Mesothelial cell of epicardium (in vitro differentiated cells): ENCODE results near the gene BCOR. TPM values are rescaled to one million over a fixed set of nuclear protein-coding genes. Genes with fewer than 3 reads are reported as not detected.

Experiments
- DNase-seq, 2 experiments: peaks; one replicate each; pipeline ENCODE4 v3.0.0; 2021; ENCODE audit warnings: low spot score in 2 of 2; ENCODE audit not compliant: unreplicated experiment in 2 of 2
- H3K27ac Mint-ChIP-seq: 2 replicates; pipeline ENCODE4 v1.8.0; 2021; ENCODE audit warnings: mixed read lengths
- H3K27me3 Mint-ChIP-seq: 2 replicates; pipeline ENCODE4 v1.8.0; 2021; ENCODE audit warnings: low read depth, mixed read lengths
- H3K36me3 Mint-ChIP-seq: 2 replicates; pipeline ENCODE4 v1.8.0; 2021; ENCODE audit warnings: mixed read lengths
- H3K4me1 Mint-ChIP-seq: 2 replicates; pipeline ENCODE4 v1.8.0; 2021; ENCODE audit warnings: mixed read lengths
- H3K4me3 Mint-ChIP-seq: 2 replicates; pipeline ENCODE4 v1.8.0; 2021; ENCODE audit warnings: mild to moderate bottlenecking, moderate library complexity, mixed read lengths
- H3K9me3 Mint-ChIP-seq: 2 replicates; pipeline ENCODE4 v1.8.0; 2021; ENCODE audit warnings: mixed read lengths
- CTCF ChIP-seq: fragments of 200-600 bp; sonication (generic); IDR thresholded peaks from one replicate; pipeline ENCODE4 v1.5.0; 2021; ENCODE audit warnings: antibody characterized with exemption; ENCODE audit not compliant: unreplicated experiment
- total RNA-seq: library from RNA; stranded (reverse); gene quantifications from 3 replicates; pipeline ENCODE4 v1.2.1, GENCODE V29; 2021

BCOR gene
- total RNA-seq, 1 donor from 2014 or later = 52.3 TPM

- H3K9me3 Mint-ChIP-seq = peaks cover 4% of the 10 kb centered on the region
Measured at GRCh38 chrX:40078489-40079227, 19.1 kb downstream of the BCOR start.

GRCh38 chrX:40077906-40078305 is 19.9 kb downstream of the BCOR start:
- no peak for DNase-seq
- Mint-ChIP-seq H3K27ac (no peak overlapping the region), H3K4me3 (no peak overlapping the region), H3K36me3 (peaks cover 15% of the 10 kb centered on the region), H3K9me3 (peaks cover 4% of the 10 kb centered on the region), H3K4me1 (peaks cover 35% of the 10 kb centered on the region), H3K27me3 (no peaks in the 10 kb centered on the region)
- TF ChIP-seq CTCF = no peak

More at GRCh38 chrX:40078489-40079227, 19.1 kb downstream of the BCOR start:
- no peak overlapping the region for H3K4me3 Mint-ChIP-seq
- no peak for DNase-seq
- peaks cover 35% of the 10 kb centered on the region for H3K4me1 Mint-ChIP-seq
- TF ChIP-seq CTCF = no peak
- peak overlapping the region; percentile 47 for H3K27ac Mint-ChIP-seq
- peaks cover 12% of the 10 kb centered on the region for H3K36me3 Mint-ChIP-seq
- no peaks in the 10 kb centered on the region for H3K27me3 Mint-ChIP-seq

- Mint-ChIP-seq H3K27ac (no peak overlapping the region), H3K36me3 (peaks cover 17% of the 10 kb centered on the region), H3K4me3 (no peak overlapping the region), H3K9me3 (peaks cover 4% of the 10 kb centered on the region), H3K4me1 (peaks cover 28% of the 10 kb centered on the region), H3K27me3 (no peaks in the 10 kb centered on the region)
- no peak for DNase-seq
- TF ChIP-seq CTCF = no peak
Measured at GRCh38 chrX:40076750-40077575, 20.8 kb downstream of the BCOR start.

- Mint-ChIP-seq H3K27me3 (no peaks in the 10 kb centered on the region), H3K27ac (no peak overlapping the region), H3K36me3 (peaks cover 31% of the 10 kb centered on the region), H3K4me3 (no peak overlapping the region), H3K4me1 (peaks cover 12% of the 10 kb centered on the region), H3K9me3 (peaks cover 12% of the 10 kb centered on the region)
- DNase-seq = no peak
- TF ChIP-seq CTCF = no peak
Measured at GRCh38 chrX:40074959-40075332, 22.8 kb downstream of the BCOR start.

GRCh38 chrX:40074080-40074958 is 23.4 kb downstream of the BCOR start:
- H3K27ac Mint-ChIP-seq = no peak overlapping the region
- no peaks in the 10 kb centered on the region for H3K27me3 Mint-ChIP-seq
- peaks cover 11% of the 10 kb centered on the region for H3K4me1 Mint-ChIP-seq
- TF ChIP-seq CTCF = no peak
- peaks cover 12% of the 10 kb centered on the region for H3K9me3 Mint-ChIP-seq
- no peak overlapping the region for H3K4me3 Mint-ChIP-seq
- peaks cover 32% of the 10 kb centered on the region for H3K36me3 Mint-ChIP-seq
- no peak for DNase-seq
